DND-41 (cell line): ENCODE results near the gene ZDHHC22.

ENCODE experiments used
- ATAC-seq: fragments of 200-7000 bp; cut with Tn5 transposase; 3 replicates; pipeline ENCODE4 v1.9.1; 2021; ENCODE audit warnings: low read depth; ENCODE audit not compliant: insufficient read depth
- DNase-seq: peaks from one replicate; pipeline ENCODE4 v3.0.0-alpha.2; 2020
- H2AFZ ChIP-seq: 2 replicates; pipeline ENCODE4 v1.6.0; 2012; ENCODE audit warnings: low read depth, low read length
- H3K27ac ChIP-seq: 2 replicates; pipeline ENCODE4 v1.5.1; 2012; ENCODE audit warnings: low read length, inconsistent platforms
- H3K27me3 ChIP-seq: fragments of 200-600 bp; sonication (generic); 2 replicates; pipeline ENCODE4 v1.6.0; 2012; ENCODE audit warnings: low read length, mild to moderate bottlenecking, inconsistent platforms; ENCODE audit not compliant: insufficient read depth, poor library complexity
- H3K36me3 ChIP-seq: 2 replicates; pipeline ENCODE4 v1.5.1; 2012; ENCODE audit warnings: low read length, inconsistent platforms; ENCODE audit not compliant: insufficient read depth
- H3K4me1 ChIP-seq: 2 replicates; pipeline ENCODE4 v1.5.1; 2012; ENCODE audit warnings: mild to moderate bottlenecking, low read length; ENCODE audit not compliant: insufficient read depth
- H3K4me2 ChIP-seq: 2 replicates; pipeline ENCODE4 v1.6.0; 2012; ENCODE audit warnings: mild to moderate bottlenecking, moderate library complexity, low read length, inconsistent platforms; ENCODE audit not compliant: insufficient read depth
- H3K4me3 ChIP-seq, 2 experiments: fragments of 200-600 bp in 1 of 2; shearing (Covaris generic) in 1 of 2; 2 replicates each; pipeline ENCODE4 v1.5.1; 2012 to 2016; ENCODE audit warnings: inconsistent platforms in 2 of 2, low read length in 2 of 2, mild to moderate bottlenecking in 2 of 2, low read depth in 1 of 2, moderate library complexity in 1 of 2
- H3K79me2 ChIP-seq: 2 replicates; pipeline ENCODE4 v1.6.0; 2012; ENCODE audit warnings: low read length, inconsistent platforms; ENCODE audit not compliant: insufficient read depth
- H3K9ac ChIP-seq: 2 replicates; pipeline ENCODE4 v1.6.0; 2012; ENCODE audit warnings: low read depth, mild to moderate bottlenecking, inconsistent platforms, low read length, moderate library complexity
- H3K9me3 ChIP-seq: 2 replicates; pipeline ENCODE4 v1.5.1; 2012; ENCODE audit warnings: low read length, moderate library complexity, mild to moderate bottlenecking, inconsistent platforms; ENCODE audit not compliant: insufficient read depth, severe bottlenecking
- H4K20me1 ChIP-seq: 2 replicates; pipeline ENCODE4 v1.6.0; 2012; ENCODE audit warnings: low read length; ENCODE audit not compliant: insufficient read depth
- CTCF ChIP-seq: IDR thresholded peaks from 2 replicates; pipeline ENCODE4 v1.5.1; 2012; ENCODE audit warnings: borderline replicate concordance, low read length, moderate library complexity, mild to moderate bottlenecking; ENCODE audit not compliant: poor library complexity, severe bottlenecking; ENCODE audit errors: extremely low read depth
- EZH2 ChIP-seq: IDR thresholded peaks from 3 replicates; pipeline ENCODE4 v1.6.1; 2012; ENCODE audit warnings: borderline replicate concordance, low read depth, mild to moderate bottlenecking, moderate library complexity, low read length, inconsistent platforms; ENCODE audit not compliant: severe bottlenecking

ZDHHC22 gene

GRCh38 chr14:77087631-77088030 lies 54.0 kb downstream of the ZDHHC22 start:
- Histone ChIP-seq H3K27ac (no peak overlapping the region), H3K4me2 (no peak overlapping the region), H4K20me1 (no peaks in the 10 kb centered on the region), H3K79me2 (no peaks in the 10 kb centered on the region), H3K27me3 (peaks cover 5% of the 10 kb centered on the region), H3K4me3 (no peak overlapping the region), H3K9me3 (peaks cover 6% of the 10 kb centered on the region), H3K4me1 (no peaks in the 10 kb centered on the region), H2AFZ (no peak overlapping the region), H3K9ac (no peak overlapping the region), H3K36me3 (no peaks in the 10 kb centered on the region)
- ATAC-seq (no peak), DNase-seq (no peak)
- TF ChIP-seq EZH2 (no peak), CTCF (no peak)

GRCh38 chr14:77086951-77087350 lies 54.6 kb downstream of the ZDHHC22 start:
- no peak overlapping the region for H3K4me2 ChIP-seq
- H3K79me2 ChIP-seq, result no peaks in the 10 kb centered on the region
- H3K27ac ChIP-seq, result no peak overlapping the region
- TF ChIP-seq EZH2, result no peak
- TF ChIP-seq CTCF, result no peak
- H3K4me1 ChIP-seq, result no peaks in the 10 kb centered on the region
- H3K9ac ChIP-seq, result no peak overlapping the region
- no peak overlapping the region for H3K4me3 ChIP-seq
- H3K36me3 ChIP-seq, result no peaks in the 10 kb centered on the region
- no peak overlapping the region for H2AFZ ChIP-seq
- no peak for DNase-seq
- no peak for ATAC-seq
- H3K27me3 ChIP-seq, result peaks cover 5% of the 10 kb centered on the region
- no peaks in the 10 kb centered on the region for H4K20me1 ChIP-seq
- peaks cover 6% of the 10 kb centered on the region for H3K9me3 ChIP-seq

GRCh38 chr14:77086017-77086727 lies 55.4 kb downstream of the ZDHHC22 start:
- Histone ChIP-seq H3K9me3 (peaks cover 3% of the 10 kb centered on the region), H3K4me1 (no peaks in the 10 kb centered on the region), H3K79me2 (no peaks in the 10 kb centered on the region), H3K9ac (no peak overlapping the region), H3K36me3 (no peaks in the 10 kb centered on the region), H3K4me3 (no peak overlapping the region), H3K27me3 (peaks cover 5% of the 10 kb centered on the region), H3K27ac (no peak overlapping the region), H4K20me1 (no peaks in the 10 kb centered on the region), H3K4me2 (no peak overlapping the region), H2AFZ (no peak overlapping the region)
- TF ChIP-seq EZH2 (no peak), CTCF (no peak)
- no peak for ATAC-seq
- no peak for DNase-seq
